ENCODE measurements around the gene BMPER.

GRCh38 chr7:34192906-34193305 is 287.6 kb downstream of the BMPER start:
- TF ChIP-seq, protein P1, sequence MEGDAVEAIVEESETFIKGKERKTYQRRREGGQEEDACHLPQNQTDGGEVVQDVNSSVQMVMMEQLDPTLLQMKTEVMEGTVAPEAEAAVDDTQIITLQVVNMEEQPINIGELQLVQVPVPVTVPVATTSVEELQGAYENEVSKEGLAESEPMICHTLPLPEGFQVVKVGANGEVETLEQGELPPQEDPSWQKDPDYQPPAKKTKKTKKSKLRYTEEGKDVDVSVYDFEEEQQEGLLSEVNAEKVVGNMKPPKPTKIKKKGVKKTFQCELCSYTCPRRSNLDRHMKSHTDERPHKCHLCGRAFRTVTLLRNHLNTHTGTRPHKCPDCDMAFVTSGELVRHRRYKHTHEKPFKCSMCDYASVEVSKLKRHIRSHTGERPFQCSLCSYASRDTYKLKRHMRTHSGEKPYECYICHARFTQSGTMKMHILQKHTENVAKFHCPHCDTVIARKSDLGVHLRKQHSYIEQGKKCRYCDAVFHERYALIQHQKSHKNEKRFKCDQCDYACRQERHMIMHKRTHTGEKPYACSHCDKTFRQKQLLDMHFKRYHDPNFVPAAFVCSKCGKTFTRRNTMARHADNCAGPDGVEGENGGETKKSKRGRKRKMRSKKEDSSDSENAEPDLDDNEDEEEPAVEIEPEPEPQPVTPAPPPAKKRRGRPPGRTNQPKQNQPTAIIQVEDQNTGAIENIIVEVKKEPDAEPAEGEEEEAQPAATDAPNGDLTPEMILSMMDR (IDR thresholded peaks at IDR 0.05), result no peak
- TF ChIP-seq, protein P2, sequence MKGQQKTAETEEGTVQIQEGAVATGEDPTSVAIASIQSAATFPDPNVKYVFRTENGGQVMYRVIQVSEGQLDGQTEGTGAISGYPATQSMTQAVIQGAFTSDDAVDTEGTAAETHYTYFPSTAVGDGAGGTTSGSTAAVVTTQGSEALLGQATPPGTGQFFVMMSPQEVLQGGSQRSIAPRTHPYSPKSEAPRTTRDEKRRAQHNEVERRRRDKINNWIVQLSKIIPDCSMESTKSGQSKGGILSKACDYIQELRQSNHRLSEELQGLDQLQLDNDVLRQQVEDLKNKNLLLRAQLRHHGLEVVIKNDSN (IDR thresholded peaks at IDR 0.05; ENCODE audit: borderline replicate concordance, low read depth), result no peak
- TF ChIP-seq RAD21 (IDR thresholded peaks at IDR 0.05; ENCODE audit: low read length), result no peak
- TF ChIP-seq SMC3 (IDR thresholded peaks at IDR 0.05; ENCODE audit: low read depth, low read length), result no peak
- no peak for TF ChIP-seq CHD2 (IDR thresholded peaks at IDR 0.05; ENCODE audit: low read length, partially characterized antibody)
- no peak for TF ChIP-seq USF2 (IDR thresholded peaks at IDR 0.05; ENCODE audit: borderline replicate concordance, low read depth, low read length)
- TF ChIP-seq REST (IDR thresholded peaks at IDR 0.05; ENCODE audit: low read depth, low read length), result no peak
- no peak for TF ChIP-seq YY1 (IDR thresholded peaks at IDR 0.05; ENCODE audit: low read depth)
- no peak for TF ChIP-seq FOXJ3 (CRISPR knock-in tag; IDR thresholded peaks at IDR 0.05)
- TF ChIP-seq, protein P3, sequence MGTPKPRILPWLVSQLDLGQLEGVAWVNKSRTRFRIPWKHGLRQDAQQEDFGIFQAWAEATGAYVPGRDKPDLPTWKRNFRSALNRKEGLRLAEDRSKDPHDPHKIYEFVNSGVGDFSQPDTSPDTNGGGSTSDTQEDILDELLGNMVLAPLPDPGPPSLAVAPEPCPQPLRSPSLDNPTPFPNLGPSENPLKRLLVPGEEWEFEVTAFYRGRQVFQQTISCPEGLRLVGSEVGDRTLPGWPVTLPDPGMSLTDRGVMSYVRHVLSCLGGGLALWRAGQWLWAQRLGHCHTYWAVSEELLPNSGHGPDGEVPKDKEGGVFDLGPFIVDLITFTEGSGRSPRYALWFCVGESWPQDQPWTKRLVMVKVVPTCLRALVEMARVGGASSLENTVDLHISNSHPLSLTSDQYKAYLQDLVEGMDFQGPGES (IDR thresholded peaks at IDR 0.05; ENCODE audit: low read depth, low read length), result no peak
- TF ChIP-seq TAF1 (IDR thresholded peaks at IDR 0.05; ENCODE audit: borderline replicate concordance, low read depth, low read length), result no peak
- no peak for TF ChIP-seq POLR2AphosphoS5 (IDR thresholded peaks at IDR 0.05; ENCODE audit: low read depth, low read length)
- TF ChIP-seq EZH2phosphoT487 (IDR thresholded peaks at IDR 0.05; ENCODE audit: borderline replicate concordance, low read depth), result no peak
